CD8-positive, alpha-beta memory T cell (primary cell): ENCODE measurements around the gene CALHM5. TPM values are rescaled to one million over a fixed set of nuclear protein-coding genes. Genes with fewer than 3 reads are reported as not detected.

ENCODE experiments used
- CTCF ChIA-PET: fragments of 350-600 bp; sonication (Branson Sonifier 250); formaldehyde crosslinking; loops from one replicate; lab custom pipeline; 2021; ENCODE audit warnings: antibody characterized with exemption; lab: Charles Lee
- POLR2A ChIA-PET: fragments of 350-600 bp; sonication (Branson Sonifier 250); formaldehyde crosslinking; loops from one replicate; lab custom pipeline; 2021; ENCODE audit warnings: antibody characterized with exemption; lab: Charles Lee
- DNase-seq, 5 donors: peaks; one replicate each; pipeline versions ENCODE4 v3.0.0 to v3.0.0-alpha.2; 2020 to 2022; ENCODE audit warnings: mixed read lengths in 1 of 5
- H3K27ac ChIP-seq: one replicate; pipeline ENCODE4 v1.7.0; 2013; ENCODE audit warnings: low read depth, mild to moderate bottlenecking, low read length, moderate library complexity
- H3K27me3 ChIP-seq: 2 replicates; pipeline ENCODE4 v1.7.0; 2013; ENCODE audit warnings: low read length, mild to moderate bottlenecking; ENCODE audit not compliant: insufficient read depth, poor library complexity, severe bottlenecking
- H3K36me3 ChIP-seq: 2 replicates; pipeline ENCODE4 v1.7.0; 2013; ENCODE audit warnings: mild to moderate bottlenecking, low read length, moderate library complexity; ENCODE audit not compliant: insufficient read depth
- H3K4me1 ChIP-seq: 2 replicates; pipeline ENCODE4 v1.7.0; 2013; ENCODE audit warnings: mild to moderate bottlenecking, low read length, moderate library complexity; ENCODE audit not compliant: insufficient read depth
- H3K4me3 ChIP-seq: 2 replicates; pipeline ENCODE4 v1.7.0; 2013; ENCODE audit warnings: mild to moderate bottlenecking, low read length
- H3K9me3 ChIP-seq: 2 replicates; pipeline ENCODE4 v1.7.0; 2013; ENCODE audit warnings: mild to moderate bottlenecking, low read length
- H3K27ac Mint-ChIP-seq, 8 donors: one replicate each; pipeline ENCODE4 v1.8.0; 2020 to 2021; ENCODE audit warnings: mixed read lengths in 8 of 8, mild to moderate bottlenecking in 6 of 8, inconsistent platforms in 3 of 8, moderate library complexity in 3 of 8
- H3K27me3 Mint-ChIP-seq, 2 donors: one replicate each; pipeline ENCODE4 v1.8.0; 2020 to 2021; ENCODE audit warnings: mixed read lengths in 2 of 2, mild to moderate bottlenecking in 1 of 2, moderate library complexity in 1 of 2
- H3K36me3 Mint-ChIP-seq, 3 donors: one replicate each; pipeline ENCODE4 v1.8.0; 2020 to 2021; ENCODE audit warnings: mixed read lengths in 3 of 3, inconsistent platforms in 1 of 3, mild to moderate bottlenecking in 1 of 3
- H3K4me1 Mint-ChIP-seq, 3 donors: one replicate each; pipeline ENCODE4 v1.8.0; 2020 to 2021; ENCODE audit warnings: mixed read lengths in 3 of 3, inconsistent platforms in 1 of 3, mild to moderate bottlenecking in 1 of 3
- H3K4me3 Mint-ChIP-seq, 7 donors: one replicate each; pipeline ENCODE4 v1.8.0; 2020 to 2021; ENCODE audit warnings: mixed read lengths in 7 of 7, mild to moderate bottlenecking in 6 of 7, moderate library complexity in 4 of 7, inconsistent platforms in 2 of 7
- H3K9me3 Mint-ChIP-seq, 5 donors: one replicate each; pipeline ENCODE4 v1.8.0; 2020 to 2022; ENCODE audit warnings: mixed read lengths in 5 of 5, mild to moderate bottlenecking in 3 of 5, moderate library complexity in 2 of 5, inconsistent platforms in 1 of 5
- polyA plus RNA-seq: library from polyadenylated mRNA; unstranded; fragments of 300-500 nt; fragmentation: Illumina TruSeq; gene quantifications from one replicate; pipeline ENCODE4 v1.2.3, GENCODE V29; 2021
- total RNA-seq, 2 experiments: library from RNA; stranded (reverse); gene quantifications; one replicate each; pipeline ENCODE4 v1.2.3, GENCODE V29; 2021

CALHM5 gene
- total and polyA plus RNA-seq, 3 experiments from 2014 or later, result not detected

- H3K9me3 Mint-ChIP-seq, result no peaks in the 10 kb centered on the region
- no peak overlapping the region for H3K27ac Mint-ChIP-seq
- no peaks in the 10 kb centered on the region for H3K4me1 Mint-ChIP-seq
- no peak overlapping the region for H3K4me3 Mint-ChIP-seq
- no peak for DNase-seq
- H3K27me3 ChIP-seq, result peaks cover 9% of the 10 kb centered on the region
- H3K27me3 Mint-ChIP-seq, result peaks cover 18 to 50% of the 10 kb centered on the region in 2 donors
- no peak overlapping the region for H3K27ac ChIP-seq
- ChIA-PET CTCF (interaction anchor here (1.3 to 1.6 kb wide), 2 partner anchors 241 to 242 kb away, joined by 3 to 8 read pairs; no protein-coding TSS in a partner anchor), POLR2A (no interaction called here)
- H3K4me3 ChIP-seq, result no peak overlapping the region
- H3K4me1 ChIP-seq, result no peaks in the 10 kb centered on the region
- no peaks in the 10 kb centered on the region for H3K36me3 Mint-ChIP-seq
- H3K36me3 ChIP-seq, result no peaks in the 10 kb centered on the region
- no peaks in the 10 kb centered on the region for H3K9me3 ChIP-seq
Measured at GRCh38 chr6:116529466-116530290, 18.2 kb downstream of the CALHM5 start.

- Mint-ChIP-seq H3K9me3 (no peaks in the 10 kb centered on the region), H3K27me3 (peaks cover 18 to 50% of the 10 kb centered on the region in 2 donors), H3K36me3 (no peaks in the 10 kb centered on the region), H3K4me1 (no peaks in the 10 kb centered on the region), H3K27ac (no peak overlapping the region), H3K4me3 (no peak overlapping the region)
- Histone ChIP-seq H3K4me1 (no peaks in the 10 kb centered on the region), H3K4me3 (no peak overlapping the region), H3K27me3 (peaks cover 9% of the 10 kb centered on the region), H3K9me3 (no peaks in the 10 kb centered on the region), H3K36me3 (no peaks in the 10 kb centered on the region), H3K27ac (no peak overlapping the region)
- CTCF ChIA-PET, result interaction anchor here (1.6 kb wide), 1 partner anchor 242 kb away, joined by 8 read pairs; no protein-coding TSS in a partner anchor
- DNase-seq, result no peak
- POLR2A ChIA-PET, result no interaction called here
Measured at GRCh38 chr6:116530436-116530835, 19.0 kb downstream of the CALHM5 start.

GRCh38 chr6:116531675-116532570 lies 20.5 kb downstream of the CALHM5 start:
- Histone ChIP-seq H3K4me3 (no peak overlapping the region), H3K4me1 (no peaks in the 10 kb centered on the region), H3K9me3 (no peaks in the 10 kb centered on the region), H3K27ac (no peak overlapping the region), H3K27me3 (peaks cover 9% of the 10 kb centered on the region), H3K36me3 (no peaks in the 10 kb centered on the region)
- Mint-ChIP-seq H3K9me3 (no peaks in the 10 kb centered on the region), H3K36me3 (no peaks in the 10 kb centered on the region), H3K4me3 (no peak overlapping the region), H3K4me1 (peaks cover 0 to 3% (median 0%) of the 10 kb centered on the region in 3 donors), H3K27ac (no peak overlapping the region), H3K27me3 (peaks cover 14 to 46% of the 10 kb centered on the region in 2 donors)
- peak; percentile 24 to 72 (median 56) for DNase-seq
- ChIA-PET POLR2A (no interaction called here), CTCF (interaction anchor here (0.9 to 4.4 kb wide), 7 partner anchors 10 to 263 kb away, joined by 3 to 45 read pairs (median 8); no protein-coding TSS in a partner anchor)

GRCh38 chr6:116533233-116533957 lies 22.0 kb downstream of the CALHM5 start:
- H3K9me3 Mint-ChIP-seq, result no peaks in the 10 kb centered on the region

GRCh38 chr6:116535109-116535508 lies 23.7 kb downstream of the CALHM5 start:
- H3K9me3 ChIP-seq, result no peaks in the 10 kb centered on the region
- no peaks in the 10 kb centered on the region for H3K36me3 ChIP-seq
- Mint-ChIP-seq H3K9me3 (no peaks in the 10 kb centered on the region), H3K4me1 (peaks cover 0 to 3% (median 0%) of the 10 kb centered on the region in 3 donors), H3K4me3 (no peak overlapping the region), H3K36me3 (no peaks in the 10 kb centered on the region), H3K27me3 (peaks cover 13 to 33% of the 10 kb centered on the region in 2 donors), H3K27ac (no peak overlapping the region)
- H3K4me1 ChIP-seq, result no peaks in the 10 kb centered on the region
- no peak overlapping the region for H3K27ac ChIP-seq
- CTCF ChIA-PET, result interaction anchor here (0.8 to 4.4 kb wide), 9 partner anchors 8 to 263 kb away, joined by 3 to 45 read pairs (median 3); partner anchors contain the start of gene TSPYL1
- H3K27me3 ChIP-seq, result peaks cover 11% of the 10 kb centered on the region
- DNase-seq, result no peak
- H3K4me3 ChIP-seq, result no peak overlapping the region
- POLR2A ChIA-PET, result no interaction called here

More at GRCh38 chr6:116533233-116533957, 22.0 kb downstream of the CALHM5 start:
- DNase-seq, result no peak
- POLR2A ChIA-PET, result no interaction called here
- Histone ChIP-seq H3K4me3 (no peak overlapping the region), H3K36me3 (no peaks in the 10 kb centered on the region), H3K4me1 (no peaks in the 10 kb centered on the region), H3K27ac (no peak overlapping the region), H3K27me3 (peaks cover 9% of the 10 kb centered on the region), H3K9me3 (no peaks in the 10 kb centered on the region)
- CTCF ChIA-PET, result interaction anchor here (0.9 to 4.4 kb wide), 11 partner anchors 8 to 264 kb away, joined by 3 to 45 read pairs (median 5); partner anchors contain the start of gene TSPYL1
- Mint-ChIP-seq H3K27me3 (peaks cover 14 to 37% of the 10 kb centered on the region in 2 donors), H3K4me1 (peaks cover 0 to 3% (median 0%) of the 10 kb centered on the region in 3 donors), H3K36me3 (no peaks in the 10 kb centered on the region), H3K4me3 (no peak overlapping the region), H3K27ac (peak overlapping the region in 1 of 8 donors; percentile 49)

- Mint-ChIP-seq H3K4me1 (peaks cover 0 to 3% (median 0%) of the 10 kb centered on the region in 3 donors), H3K27me3 (peaks cover 11 to 37% of the 10 kb centered on the region in 2 donors), H3K27ac (no peak overlapping the region), H3K9me3 (no peaks in the 10 kb centered on the region), H3K36me3 (no peaks in the 10 kb centered on the region), H3K4me3 (no peak overlapping the region)
- no peaks in the 10 kb centered on the region for H3K36me3 ChIP-seq
- H3K27me3 ChIP-seq, result peaks cover 11% of the 10 kb centered on the region
- no peaks in the 10 kb centered on the region for H3K4me1 ChIP-seq
- no peaks in the 10 kb centered on the region for H3K9me3 ChIP-seq
- DNase-seq, result peak in 2 of 5 donors; percentile 40 to 47
- CTCF ChIA-PET, result interaction anchor here (4.4 kb wide), 1 partner anchor 248 kb away, joined by 45 read pairs; no protein-coding TSS in a partner anchor
- no peak overlapping the region for H3K27ac ChIP-seq
- H3K4me3 ChIP-seq, result no peak overlapping the region
- POLR2A ChIA-PET, result no interaction called here
Measured at GRCh38 chr6:116536216-116536621, 24.8 kb downstream of the CALHM5 start.

- CTCF ChIA-PET, result interaction anchor here (1.0 to 1.8 kb wide), 2 partner anchors 10 to 255 kb away, joined by 3 to 9 read pairs; no protein-coding TSS in a partner anchor
- no peak overlapping the region for H3K27ac ChIP-seq
- no peaks in the 10 kb centered on the region for H3K36me3 Mint-ChIP-seq
Measured at GRCh38 chr6:116542426-116542825, 31.0 kb downstream of the CALHM5 start.

More at GRCh38 chr6:116542426-116542825, 31.0 kb downstream of the CALHM5 start:
- POLR2A ChIA-PET, result interaction anchor here (1.1 kb wide), 1 partner anchor 28 kb away, joined by 5 read pairs; the partner anchor contains the start of gene RWDD1
- H3K4me3 ChIP-seq, result no peak overlapping the region
- H3K9me3 ChIP-seq, result no peaks in the 10 kb centered on the region
- H3K27me3 Mint-ChIP-seq, result peaks cover 7 to 47% of the 10 kb centered on the region in 2 donors
- no peaks in the 10 kb centered on the region for H3K4me1 ChIP-seq
- no peak overlapping the region for H3K4me3 Mint-ChIP-seq
- H3K36me3 ChIP-seq, result no peaks in the 10 kb centered on the region
- H3K4me1 Mint-ChIP-seq, result no peaks in the 10 kb centered on the region
- peaks cover 5% of the 10 kb centered on the region for H3K27me3 ChIP-seq
- no peak overlapping the region for H3K27ac Mint-ChIP-seq
- H3K9me3 Mint-ChIP-seq, result no peaks in the 10 kb centered on the region
- no peak for DNase-seq
